DND-41 (cell line): ENCODE results near the gene CTNNA3.

Experiments
- ATAC-seq: fragments of 200-7000 bp; cut with Tn5 transposase; 3 replicates; pipeline ENCODE4 v1.9.1; 2021; ENCODE audit warnings: low read depth; ENCODE audit not compliant: insufficient read depth
- DNase-seq: peaks from one replicate; pipeline ENCODE4 v3.0.0-alpha.2; 2020
- H2AFZ ChIP-seq: 2 replicates; pipeline ENCODE4 v1.6.0; 2012; ENCODE audit warnings: low read depth, low read length
- H3K27ac ChIP-seq: 2 replicates; pipeline ENCODE4 v1.5.1; 2012; ENCODE audit warnings: low read length, inconsistent platforms
- H3K27me3 ChIP-seq: fragments of 200-600 bp; sonication (generic); 2 replicates; pipeline ENCODE4 v1.6.0; 2012; ENCODE audit warnings: low read length, mild to moderate bottlenecking, inconsistent platforms; ENCODE audit not compliant: insufficient read depth, poor library complexity
- H3K36me3 ChIP-seq: 2 replicates; pipeline ENCODE4 v1.5.1; 2012; ENCODE audit warnings: low read length, inconsistent platforms; ENCODE audit not compliant: insufficient read depth
- H3K4me1 ChIP-seq: 2 replicates; pipeline ENCODE4 v1.5.1; 2012; ENCODE audit warnings: mild to moderate bottlenecking, low read length; ENCODE audit not compliant: insufficient read depth
- H3K4me2 ChIP-seq: 2 replicates; pipeline ENCODE4 v1.6.0; 2012; ENCODE audit warnings: mild to moderate bottlenecking, moderate library complexity, low read length, inconsistent platforms; ENCODE audit not compliant: insufficient read depth
- H3K4me3 ChIP-seq, 2 experiments: fragments of 200-600 bp in 1 of 2; shearing (Covaris generic) in 1 of 2; 2 replicates each; pipeline ENCODE4 v1.5.1; 2012 to 2016; ENCODE audit warnings: inconsistent platforms in 2 of 2, low read length in 2 of 2, mild to moderate bottlenecking in 2 of 2, low read depth in 1 of 2, moderate library complexity in 1 of 2
- H3K79me2 ChIP-seq: 2 replicates; pipeline ENCODE4 v1.6.0; 2012; ENCODE audit warnings: low read length, inconsistent platforms; ENCODE audit not compliant: insufficient read depth
- H3K9ac ChIP-seq: 2 replicates; pipeline ENCODE4 v1.6.0; 2012; ENCODE audit warnings: low read depth, mild to moderate bottlenecking, inconsistent platforms, low read length, moderate library complexity
- H3K9me3 ChIP-seq: 2 replicates; pipeline ENCODE4 v1.5.1; 2012; ENCODE audit warnings: low read length, moderate library complexity, mild to moderate bottlenecking, inconsistent platforms; ENCODE audit not compliant: insufficient read depth, severe bottlenecking
- H4K20me1 ChIP-seq: 2 replicates; pipeline ENCODE4 v1.6.0; 2012; ENCODE audit warnings: low read length; ENCODE audit not compliant: insufficient read depth
- EZH2 ChIP-seq: IDR thresholded peaks from 3 replicates; pipeline ENCODE4 v1.6.1; 2012; ENCODE audit warnings: borderline replicate concordance, low read depth, mild to moderate bottlenecking, moderate library complexity, low read length, inconsistent platforms; ENCODE audit not compliant: severe bottlenecking
- TF ChIP-seq, protein P1 (sequence below): IDR thresholded peaks from 2 replicates; pipeline ENCODE4 v1.5.1; 2012; ENCODE audit warnings: borderline replicate concordance, low read length, moderate library complexity, mild to moderate bottlenecking; ENCODE audit not compliant: poor library complexity, severe bottlenecking; ENCODE audit errors: extremely low read depth

Gene CTNNA3

DNA sequence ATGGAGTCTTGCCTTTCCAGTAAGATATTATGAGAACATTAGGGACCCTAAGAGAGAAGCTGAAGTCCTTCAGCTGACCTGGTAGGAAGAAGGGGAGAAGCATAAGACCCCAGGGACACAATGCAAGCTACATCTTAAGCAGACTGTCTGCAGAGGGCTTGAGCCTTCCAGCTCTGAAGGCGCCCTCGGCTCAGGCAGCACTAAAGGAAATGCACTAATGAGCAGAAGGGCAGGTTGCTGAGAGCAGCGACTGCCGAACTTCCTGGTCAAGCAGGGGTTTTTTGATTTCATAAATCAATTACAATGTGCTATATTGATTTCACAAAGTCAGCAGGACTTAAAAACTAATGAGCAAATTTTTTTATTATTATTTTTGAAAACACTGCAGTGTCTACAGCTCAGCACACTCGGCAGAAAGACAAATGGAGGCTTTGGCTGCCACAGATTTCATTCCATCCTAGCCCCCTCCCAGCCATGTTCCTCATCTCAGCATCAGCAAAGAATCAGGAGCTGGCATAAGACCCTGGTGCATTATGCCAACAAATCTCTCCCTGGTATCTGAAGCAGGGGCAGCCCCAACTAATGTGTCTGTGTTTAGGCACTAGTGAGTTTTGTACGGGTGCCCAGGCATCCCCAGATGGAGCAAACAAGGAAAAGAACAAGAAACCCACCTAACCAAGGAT lies 713.1 kb downstream of the CTNNA3 start:
- H3K79me2 ChIP-seq = no peaks in the 10 kb centered on the region
- H4K20me1 ChIP-seq = no peaks in the 10 kb centered on the region
- no peaks in the 10 kb centered on the region for H3K9me3 ChIP-seq
- no peak for TF ChIP-seq EZH2
- TF ChIP-seq, protein P1, sequence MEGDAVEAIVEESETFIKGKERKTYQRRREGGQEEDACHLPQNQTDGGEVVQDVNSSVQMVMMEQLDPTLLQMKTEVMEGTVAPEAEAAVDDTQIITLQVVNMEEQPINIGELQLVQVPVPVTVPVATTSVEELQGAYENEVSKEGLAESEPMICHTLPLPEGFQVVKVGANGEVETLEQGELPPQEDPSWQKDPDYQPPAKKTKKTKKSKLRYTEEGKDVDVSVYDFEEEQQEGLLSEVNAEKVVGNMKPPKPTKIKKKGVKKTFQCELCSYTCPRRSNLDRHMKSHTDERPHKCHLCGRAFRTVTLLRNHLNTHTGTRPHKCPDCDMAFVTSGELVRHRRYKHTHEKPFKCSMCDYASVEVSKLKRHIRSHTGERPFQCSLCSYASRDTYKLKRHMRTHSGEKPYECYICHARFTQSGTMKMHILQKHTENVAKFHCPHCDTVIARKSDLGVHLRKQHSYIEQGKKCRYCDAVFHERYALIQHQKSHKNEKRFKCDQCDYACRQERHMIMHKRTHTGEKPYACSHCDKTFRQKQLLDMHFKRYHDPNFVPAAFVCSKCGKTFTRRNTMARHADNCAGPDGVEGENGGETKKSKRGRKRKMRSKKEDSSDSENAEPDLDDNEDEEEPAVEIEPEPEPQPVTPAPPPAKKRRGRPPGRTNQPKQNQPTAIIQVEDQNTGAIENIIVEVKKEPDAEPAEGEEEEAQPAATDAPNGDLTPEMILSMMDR = no peak
- DNase-seq (no peak), ATAC-seq (no peak)
- no peak overlapping the region for H3K27ac ChIP-seq
- no peaks in the 10 kb centered on the region for H3K27me3 ChIP-seq
- H3K4me1 ChIP-seq = no peaks in the 10 kb centered on the region
- H3K36me3 ChIP-seq = no peaks in the 10 kb centered on the region
- H3K9ac ChIP-seq = no peak overlapping the region
- no peak overlapping the region for H3K4me3 ChIP-seq
- no peak overlapping the region for H3K4me2 ChIP-seq
- no peak overlapping the region for H2AFZ ChIP-seq

DNA sequence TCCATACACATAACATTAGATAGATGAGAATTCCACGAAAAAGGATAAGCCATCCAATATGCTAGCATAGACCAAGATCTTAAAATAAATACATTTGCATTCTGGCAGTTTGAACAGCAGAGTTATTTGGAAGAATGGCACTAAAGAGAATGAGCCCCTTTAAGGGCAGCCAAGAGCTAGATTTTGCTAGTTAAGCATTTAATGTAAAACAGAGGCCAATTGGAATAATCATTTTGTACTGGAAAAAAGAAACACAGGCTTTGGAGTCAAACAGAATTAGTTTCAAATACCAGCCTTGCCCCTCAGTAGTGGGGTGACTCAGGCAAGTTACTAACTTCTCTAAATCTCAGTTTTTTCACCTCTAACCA lies 714.0 kb downstream of the CTNNA3 start:
- H4K20me1 ChIP-seq = no peaks in the 10 kb centered on the region
- DNase-seq (no peak), ATAC-seq (no peak)
- no peaks in the 10 kb centered on the region for H3K4me1 ChIP-seq
- no peaks in the 10 kb centered on the region for H3K36me3 ChIP-seq
- no peak overlapping the region for H2AFZ ChIP-seq
- TF ChIP-seq EZH2 = no peak
- TF ChIP-seq, protein P1 = no peak
- H3K27ac ChIP-seq = no peak overlapping the region
- no peak overlapping the region for H3K4me2 ChIP-seq
- no peak overlapping the region for H3K4me3 ChIP-seq
- H3K79me2 ChIP-seq = no peaks in the 10 kb centered on the region
- no peaks in the 10 kb centered on the region for H3K27me3 ChIP-seq
- no peak overlapping the region for H3K9ac ChIP-seq
- no peaks in the 10 kb centered on the region for H3K9me3 ChIP-seq

DNA sequence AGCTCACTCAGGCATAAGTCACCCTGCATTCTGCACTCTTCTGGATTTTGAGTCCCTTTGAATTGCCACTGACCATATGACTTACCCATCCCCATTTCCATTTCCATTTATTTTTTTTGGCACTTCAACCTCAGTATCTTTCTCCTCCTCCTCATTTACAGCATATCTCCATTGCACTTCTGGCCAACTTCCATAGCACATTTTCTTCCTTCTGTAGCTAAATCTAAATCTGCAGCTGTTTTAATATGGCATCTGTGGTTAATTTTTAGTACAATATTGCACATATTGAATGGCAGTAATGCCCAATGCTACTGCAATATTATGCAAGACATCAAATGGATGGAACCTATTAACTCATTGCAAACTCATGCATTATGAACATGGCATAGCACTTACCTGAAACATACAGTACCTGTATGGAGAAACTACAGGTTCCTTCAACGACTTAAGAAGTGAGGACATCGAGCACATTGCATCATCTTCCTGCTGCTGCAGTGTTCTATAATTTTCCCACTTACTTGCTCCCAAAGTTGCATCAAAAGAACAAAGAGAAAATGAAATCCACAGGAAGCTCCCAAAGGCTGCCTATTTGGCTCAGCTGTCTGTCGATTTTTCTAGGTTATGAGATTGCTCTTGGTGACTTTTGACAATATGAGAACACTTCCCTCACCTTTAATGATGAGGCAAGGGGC lies 714.5 kb downstream of the CTNNA3 start:
- no peaks in the 10 kb centered on the region for H3K79me2 ChIP-seq
- DNase-seq (no peak), ATAC-seq (no peak)
- H3K4me1 ChIP-seq = no peaks in the 10 kb centered on the region
- H3K36me3 ChIP-seq = no peaks in the 10 kb centered on the region
- H3K4me3 ChIP-seq = no peak overlapping the region
- H3K9ac ChIP-seq = no peak overlapping the region
- no peak for TF ChIP-seq EZH2
- TF ChIP-seq, protein P1 = no peak
- H3K27me3 ChIP-seq = no peaks in the 10 kb centered on the region
- H4K20me1 ChIP-seq = no peaks in the 10 kb centered on the region
- H3K27ac ChIP-seq = no peak overlapping the region
- H3K9me3 ChIP-seq = no peaks in the 10 kb centered on the region
- H2AFZ ChIP-seq = no peak overlapping the region
- no peak overlapping the region for H3K4me2 ChIP-seq
